ENCODE measurements around the gene GRPR.

The GRPR gene

DNA sequence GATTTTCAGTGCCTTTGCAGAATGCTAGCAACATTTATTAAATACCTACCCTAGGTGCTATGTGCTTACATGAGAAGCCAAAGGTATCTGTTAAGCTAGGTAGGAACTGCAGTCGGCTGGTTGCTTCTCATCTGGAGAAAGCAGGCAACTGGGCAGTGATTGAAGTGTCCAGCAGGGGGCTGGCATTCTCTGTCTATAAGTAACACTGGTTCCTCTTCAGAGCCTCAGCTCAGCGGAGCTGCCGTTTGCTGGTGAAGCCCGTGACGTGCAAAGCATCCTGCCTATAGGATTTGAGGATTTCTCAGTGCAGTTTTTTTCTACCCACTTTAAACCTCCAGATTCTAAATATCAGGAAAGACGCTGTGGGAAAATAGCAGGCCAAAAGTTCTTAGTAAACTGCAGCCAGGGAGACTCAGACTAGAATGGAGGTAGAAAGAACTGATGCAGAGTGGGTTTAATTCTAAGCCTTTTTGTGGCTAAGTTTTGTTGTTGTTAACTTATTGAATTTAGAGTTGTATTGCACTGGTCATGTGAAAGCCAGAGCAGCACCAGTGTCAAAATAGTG lies at the start of gene GRPR:
TSS of gene GRPR (plus strand) at position 344 of the 565 bp plus-strand sequence. CDS start 389 bp downstream, outside the sequence.
- peak; percentile 6 for DNase-seq (ENCODE audit: low spot score)

- DNase-seq (ENCODE audit: low spot score), result no peak
These were observed 48.3 kb upstream of the GRPR start for GRCh38 chrX:16075087-16075486.

GRCh38 chrX:16076834-16077233 lies 46.5 kb upstream of the GRPR start:
- DNase-seq (ENCODE audit: low spot score), result no peak

- DNase-seq (ENCODE audit: low spot score), result no peak
These were observed 45.6 kb upstream of the GRPR start for GRCh38 chrX:16077811-16078210.

DNA sequence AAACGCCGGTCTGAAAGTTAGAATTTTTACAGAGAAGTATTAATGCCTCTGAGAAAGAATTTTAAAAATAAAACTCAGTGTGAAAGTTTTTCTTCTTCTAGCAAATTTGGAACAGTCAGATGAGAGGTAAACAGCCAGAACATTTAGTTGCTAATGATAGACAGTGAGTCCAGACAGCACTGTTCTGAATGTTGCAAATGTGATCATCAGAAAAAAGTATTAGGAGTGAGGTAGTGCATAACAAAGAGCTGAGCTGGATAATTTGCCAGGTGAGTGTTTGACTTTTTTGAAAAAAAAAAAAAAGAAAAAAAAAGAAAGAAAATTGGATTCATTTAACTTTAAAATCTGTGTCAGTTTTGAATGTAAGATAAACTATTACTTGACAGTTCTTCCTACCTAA lies 42.0 kb upstream of the GRPR start:
- no peak for DNase-seq (ENCODE audit: low spot score)

DNA sequence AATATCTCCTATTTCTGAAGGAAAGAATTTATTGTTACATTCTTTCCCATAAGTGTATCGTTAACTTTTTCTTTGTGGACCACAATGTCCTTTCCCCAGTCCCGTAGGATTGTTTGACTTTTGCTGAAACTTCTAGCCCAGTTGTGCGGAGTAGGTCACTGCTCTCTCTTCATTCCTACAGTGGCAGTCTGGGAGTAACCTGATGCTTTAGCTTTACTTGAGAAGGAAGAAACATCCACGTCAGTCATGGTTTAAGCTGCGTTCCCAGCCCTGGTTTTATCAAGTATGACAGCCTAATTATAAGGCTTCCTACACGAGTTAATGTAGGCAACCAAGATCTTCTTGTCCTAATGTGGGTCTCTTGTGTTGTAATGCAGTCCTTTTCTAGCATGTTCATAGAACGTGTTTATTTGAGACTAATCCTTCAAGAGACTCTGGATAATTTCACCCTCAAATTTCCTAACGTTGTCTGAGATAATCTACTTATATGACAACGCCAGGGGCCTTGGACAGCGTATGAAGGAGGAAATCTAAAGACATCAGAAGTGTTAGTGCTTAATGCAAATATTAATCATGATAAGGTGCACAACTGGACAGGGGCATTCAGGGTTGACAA lies 40.8 kb upstream of the GRPR start:
- DNase-seq (ENCODE audit: low spot score), result no peak

DNA sequence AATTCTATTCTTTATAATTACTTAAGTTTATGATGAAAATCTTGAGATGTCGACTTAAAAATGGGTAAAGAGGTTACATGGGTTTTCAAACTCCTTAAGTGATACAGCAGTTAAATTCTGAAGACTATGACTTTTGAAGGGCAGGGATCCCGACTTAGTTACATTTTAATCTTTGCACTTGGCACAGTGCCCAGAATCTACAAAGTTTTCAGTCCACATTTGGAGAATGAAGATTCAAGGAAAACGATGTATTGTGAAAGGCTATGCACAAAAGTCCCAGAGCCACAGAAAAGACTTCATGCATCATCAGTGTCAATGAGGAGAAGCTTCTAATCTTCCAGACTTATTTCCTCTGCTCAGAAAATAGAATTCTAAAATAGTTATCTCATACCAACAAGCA lies 36.3 kb upstream of the GRPR start:
- no peak for DNase-seq (ENCODE audit: low spot score)

- DNase-seq (ENCODE audit: low spot score), result no peak
These were observed 34.3 kb upstream of the GRPR start for GRCh38 chrX:16089086-16089485.

GRCh38 chrX:16096141-16096540 lies 27.2 kb upstream of the GRPR start:
- no peak for DNase-seq (ENCODE audit: low spot score)

DNA sequence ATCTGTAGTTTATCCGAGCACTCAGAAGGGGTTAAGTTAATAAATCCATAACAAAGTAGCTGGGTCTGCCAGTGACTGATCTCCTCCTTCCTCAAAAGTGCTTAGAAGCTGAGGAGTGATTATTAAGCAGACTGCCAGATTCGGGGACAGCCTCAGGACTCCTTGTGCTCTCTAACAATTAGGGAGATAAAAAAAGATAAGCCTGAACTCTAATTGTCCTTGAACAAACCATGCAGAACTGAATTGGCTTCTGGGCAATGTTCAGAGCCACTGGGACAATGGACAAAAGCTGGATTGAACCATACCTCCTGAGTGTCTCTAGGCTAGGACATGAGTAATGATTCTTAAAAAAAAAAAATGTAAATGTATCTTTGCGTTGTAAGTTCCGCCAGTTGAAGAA lies 22.7 kb upstream of the GRPR start:
- DNase-seq (ENCODE audit: low spot score), result no peak

DNA sequence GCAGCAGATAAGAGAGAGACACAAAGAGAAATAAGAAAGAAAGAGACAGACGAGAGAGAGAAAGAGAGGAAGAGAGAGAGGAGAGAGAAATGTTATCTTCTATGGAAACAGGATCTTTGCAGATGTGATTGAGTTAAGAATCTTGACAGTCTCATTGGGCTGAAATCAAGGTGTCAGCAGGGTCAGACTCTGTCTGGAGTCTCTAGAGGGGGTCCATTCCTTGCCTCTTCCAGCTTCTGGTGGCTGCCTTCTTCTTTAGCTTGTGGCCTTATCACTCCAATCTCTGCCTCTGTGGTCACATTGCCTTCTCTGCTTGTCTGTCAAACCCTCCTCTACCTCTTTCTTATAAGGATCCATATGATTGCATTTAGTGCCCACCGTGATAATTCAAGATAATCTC lies 21.8 kb upstream of the GRPR start:
- DNase-seq (ENCODE audit: low spot score), result no peak

GRCh38 chrX:16103625-16104024 lies 19.7 kb upstream of the GRPR start:
- DNase-seq (ENCODE audit: low spot score), result no peak

DNA sequence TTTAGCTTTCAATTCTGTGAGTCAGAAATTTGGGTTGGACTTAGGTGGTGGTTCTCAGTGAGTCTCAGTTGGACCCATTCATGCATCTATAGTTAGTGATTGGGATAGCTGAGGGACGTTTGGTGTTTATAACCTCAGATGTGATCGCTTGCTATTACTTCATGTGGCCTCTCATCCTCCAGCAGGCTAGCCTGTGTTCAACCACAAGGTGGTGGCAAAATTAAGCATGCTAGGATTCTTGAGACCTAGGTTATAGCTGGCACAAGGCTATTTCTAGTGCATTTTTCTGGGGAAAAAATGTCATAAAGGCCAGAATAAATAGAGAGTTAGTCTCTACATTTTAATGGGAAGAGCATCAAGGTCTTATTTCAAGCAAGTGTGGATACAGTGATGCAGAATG lies 10.9 kb upstream of the GRPR start:
- no peak for DNase-seq (ENCODE audit: low spot score)

- no peak for DNase-seq (ENCODE audit: low spot score)
These were observed 9.3 kb upstream of the GRPR start for GRCh38 chrX:16113978-16114565.

- no peak for DNase-seq (ENCODE audit: low spot score)
These were observed 8.8 kb upstream of the GRPR start for GRCh38 chrX:16114611-16115010.

GRCh38 chrX:16119353-16120220 lies 3.8 kb upstream of the GRPR start:
- no peak for DNase-seq (ENCODE audit: low spot score)

DNA sequence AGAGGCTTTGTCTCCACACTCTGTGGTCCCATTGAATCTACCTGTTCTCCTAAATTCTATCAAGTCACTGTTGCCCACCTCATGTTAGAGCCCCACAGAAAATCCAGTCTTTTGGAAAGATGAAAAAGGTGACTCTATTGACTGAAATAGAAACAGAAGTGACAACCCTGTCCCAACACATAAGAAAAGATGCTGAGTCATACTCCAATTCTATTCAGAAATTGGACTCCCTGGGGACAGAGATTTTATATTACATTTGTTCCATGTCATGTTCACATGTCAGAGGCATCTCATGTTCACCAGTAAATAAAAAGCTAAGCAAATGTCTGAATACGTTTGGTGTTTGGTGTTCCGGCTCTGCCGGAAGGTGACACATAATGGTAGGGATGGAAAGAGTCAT lies 2.9 kb upstream of the GRPR start:
- DNase-seq (ENCODE audit: low spot score), result no peak

DNA sequence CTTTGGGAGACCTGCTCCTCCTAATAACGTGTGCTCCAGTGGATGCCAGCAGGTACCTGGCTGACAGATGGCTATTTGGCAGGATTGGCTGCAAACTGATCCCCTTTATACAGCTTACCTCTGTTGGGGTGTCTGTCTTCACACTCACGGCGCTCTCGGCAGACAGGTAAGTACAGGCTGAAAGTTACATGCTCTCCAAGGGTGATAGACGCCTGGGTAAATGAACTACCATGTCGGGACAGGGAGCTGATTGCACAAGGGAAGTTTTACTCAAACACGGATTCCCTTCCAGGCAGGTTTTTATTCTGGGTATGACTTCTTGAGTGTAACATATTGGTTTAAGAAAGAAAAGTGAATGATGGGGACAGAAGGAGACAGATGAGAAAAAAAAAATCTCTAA lies 836 bp downstream of the GRPR start:
- no peak for DNase-seq (ENCODE audit: low spot score)

GRCh38 chrX:16125520-16126149 lies 2.3 kb downstream of the GRPR start:
- DNase-seq (ENCODE audit: low spot score), result no peak

- no peak for DNase-seq (ENCODE audit: low spot score)
These were observed 7.3 kb downstream of the GRPR start for GRCh38 chrX:16130707-16131106.

- no peak for DNase-seq (ENCODE audit: low spot score)
These were observed 11.6 kb downstream of the GRPR start for GRCh38 chrX:16134936-16135335.

- no peak for DNase-seq (ENCODE audit: low spot score)
These were observed 12.7 kb downstream of the GRPR start for GRCh38 chrX:16136080-16136479.

All from HuH-7.5 (cell line).